ENCODE results near the gene THSD4.
"Not testable (repeated sequence)": the region's sequence is repeated elsewhere in the genome, so short reads cannot be mapped to it uniquely, and the experiment has no call there.

THSD4 gene

DNA sequence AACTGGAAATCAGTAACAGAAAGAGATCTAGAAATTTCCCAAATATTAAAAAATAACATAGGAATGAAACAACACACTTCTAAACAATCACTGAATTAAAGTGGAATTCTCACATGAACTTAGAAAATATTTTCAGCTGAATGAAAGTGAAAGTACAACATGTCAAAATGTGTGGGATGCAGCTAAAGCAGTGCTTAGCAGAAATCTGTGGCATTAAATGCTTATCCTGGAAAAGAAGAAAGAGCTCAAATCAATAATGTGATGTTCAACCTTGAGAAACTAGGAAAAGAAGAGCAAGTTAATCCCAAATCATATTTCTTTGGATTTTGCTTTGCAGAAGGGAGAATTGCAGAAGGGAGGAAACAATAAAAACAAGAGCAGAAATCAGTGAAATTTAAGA is 596.9 kb downstream of the THSD4 start:
- Mint-ChIP-seq H3K27ac (no peak overlapping the region), H3K9me3 (no peaks in the 10 kb centered on the region), H3K36me3 (ENCODE audit: low read depth) (no peaks in the 10 kb centered on the region), H3K4me3 (no peak overlapping the region), H3K4me1 (ENCODE audit: low read depth) (no peaks in the 10 kb centered on the region), H3K27me3 (peaks cover 1% of the 10 kb centered on the region)
- intact Hi-C loops (cut with micrococcal nuclease) = no loop called here

DNA sequence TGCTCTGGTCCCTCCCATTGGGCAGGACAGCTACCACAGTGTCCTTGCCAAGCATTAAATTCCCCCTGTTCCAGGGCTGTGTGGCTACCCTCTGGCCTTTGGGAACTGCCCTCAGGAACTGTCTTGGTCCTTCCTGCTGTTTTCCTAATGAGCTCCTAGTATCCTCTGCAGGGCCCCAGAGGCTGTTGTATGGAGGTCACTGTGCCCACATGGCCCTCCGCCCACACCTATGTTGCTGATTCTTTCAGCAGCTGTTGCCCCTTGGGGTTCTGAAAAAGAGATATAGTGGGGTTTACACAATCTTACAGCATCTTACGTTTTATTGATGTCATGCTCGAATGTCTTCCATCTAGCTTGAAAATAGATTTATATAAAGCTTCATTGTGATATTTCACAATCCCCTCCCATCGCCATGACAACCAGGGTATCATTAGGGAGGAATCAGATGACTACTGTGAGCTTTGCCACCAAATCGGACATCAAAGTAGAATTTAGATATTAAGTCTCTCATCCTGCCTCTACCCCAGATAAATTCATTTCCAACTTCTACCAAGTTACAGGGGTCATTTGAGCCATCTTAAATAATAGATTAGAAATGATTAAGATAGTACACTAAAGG is 598.0 kb downstream of the THSD4 start:
- Mint-ChIP-seq H3K27ac (no peak overlapping the region), H3K4me1 (ENCODE audit: low read depth) (no peaks in the 10 kb centered on the region), H3K36me3 (ENCODE audit: low read depth) (no peaks in the 10 kb centered on the region), H3K27me3 (peaks cover 3% of the 10 kb centered on the region), H3K9me3 (no peaks in the 10 kb centered on the region), H3K4me3 (no peak overlapping the region)
- intact Hi-C loops (cut with micrococcal nuclease) = no loop called here

DNA sequence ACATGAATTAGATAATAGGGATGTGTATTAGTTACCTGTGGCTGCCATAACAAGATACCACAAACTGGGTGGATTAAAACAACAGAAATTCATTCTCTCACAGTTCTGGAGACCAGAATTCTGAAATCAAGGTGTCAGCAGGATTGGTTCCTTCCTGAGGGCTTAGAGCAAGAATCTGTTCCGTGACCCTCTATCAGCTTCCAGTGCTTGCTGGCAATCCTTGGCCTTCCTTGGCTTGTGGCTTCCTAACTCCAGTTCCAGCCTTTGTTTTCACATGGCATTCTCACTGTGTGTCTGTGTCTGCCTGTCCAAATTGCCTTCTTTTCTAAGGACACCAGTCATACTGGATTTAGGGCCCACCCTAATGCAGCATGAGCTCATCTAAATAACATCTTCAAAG is 600.6 kb downstream of the THSD4 start:
- Mint-ChIP-seq H3K27me3 (peaks cover 6% of the 10 kb centered on the region), H3K4me3 (no peak overlapping the region), H3K27ac (no peak overlapping the region), H3K36me3 (ENCODE audit: low read depth) (no peaks in the 10 kb centered on the region), H3K4me1 (ENCODE audit: low read depth) (no peaks in the 10 kb centered on the region), H3K9me3 (no peaks in the 10 kb centered on the region)
- intact Hi-C loops (cut with micrococcal nuclease) = no loop called here

DNA sequence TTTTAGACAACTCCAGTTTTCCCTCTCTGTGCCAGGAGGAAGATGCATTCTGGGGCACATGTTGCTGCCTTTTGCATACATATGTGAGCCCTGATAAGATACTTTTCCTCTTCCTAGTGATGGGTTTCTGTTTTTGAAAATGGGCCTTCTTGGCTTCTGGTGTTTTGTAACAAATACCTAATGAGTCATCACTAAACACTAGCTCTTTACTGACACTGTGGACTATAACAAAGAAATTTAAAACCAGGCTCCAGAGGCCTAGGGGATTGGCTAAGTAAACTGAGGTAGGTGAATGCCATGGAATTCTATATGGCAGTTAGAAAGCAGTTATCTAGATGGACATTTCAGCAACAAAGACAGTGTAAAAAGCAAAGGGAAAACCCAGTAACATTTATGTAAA is 601.7 kb downstream of the THSD4 start:
- intact Hi-C loops (cut with micrococcal nuclease) = no loop called here
- H3K27ac Mint-ChIP-seq = no peak overlapping the region
- peaks cover 10% of the 10 kb centered on the region for H3K27me3 Mint-ChIP-seq
- no peaks in the 10 kb centered on the region for H3K9me3 Mint-ChIP-seq
- H3K36me3 Mint-ChIP-seq (ENCODE audit: low read depth) = no peaks in the 10 kb centered on the region
- H3K4me1 Mint-ChIP-seq (ENCODE audit: low read depth) = no peaks in the 10 kb centered on the region
- no peak overlapping the region for H3K4me3 Mint-ChIP-seq

DNA sequence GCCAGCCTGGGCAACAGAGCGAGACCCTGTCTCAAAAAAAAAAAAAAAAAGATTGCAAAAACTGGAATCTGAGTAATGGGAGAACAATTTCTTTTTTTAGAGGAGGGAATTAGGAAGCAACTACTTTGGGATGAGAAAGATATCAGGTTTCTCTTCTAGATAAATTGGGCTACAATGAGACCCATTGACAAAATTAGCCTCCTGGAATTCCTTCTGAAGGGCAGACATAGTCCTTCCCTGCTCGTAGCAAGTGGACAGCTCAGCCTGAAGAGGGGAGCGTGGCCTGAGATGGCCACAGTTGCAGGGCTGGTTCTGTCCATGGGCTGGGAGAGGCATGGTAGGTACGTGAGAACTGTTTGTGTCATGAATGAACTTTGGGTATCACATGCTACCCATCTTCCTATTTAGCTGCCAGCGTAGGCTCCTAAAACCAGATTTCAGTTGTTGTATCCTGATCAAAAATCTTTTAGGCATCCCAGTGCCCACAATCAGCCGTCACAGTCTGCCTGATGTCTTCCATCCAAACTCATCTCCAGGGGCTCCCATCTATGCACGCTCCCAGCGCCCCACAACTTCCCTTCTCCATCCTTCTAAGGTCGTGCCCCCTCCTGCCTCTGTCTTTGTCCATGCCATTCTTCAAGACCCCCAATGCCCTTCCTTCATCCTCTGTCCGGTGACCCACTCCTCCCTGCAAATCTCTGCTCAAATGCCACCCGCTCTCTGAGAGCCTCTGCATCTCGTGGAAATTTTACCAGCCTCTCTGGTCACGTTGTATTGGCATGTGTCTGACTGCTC is 603.0 kb downstream of the THSD4 start:
- H3K27ac Mint-ChIP-seq = no peak overlapping the region
- no peaks in the 10 kb centered on the region for H3K4me1 Mint-ChIP-seq (ENCODE audit: low read depth)
- intact Hi-C loops (cut with micrococcal nuclease) = no loop called here

DNA sequence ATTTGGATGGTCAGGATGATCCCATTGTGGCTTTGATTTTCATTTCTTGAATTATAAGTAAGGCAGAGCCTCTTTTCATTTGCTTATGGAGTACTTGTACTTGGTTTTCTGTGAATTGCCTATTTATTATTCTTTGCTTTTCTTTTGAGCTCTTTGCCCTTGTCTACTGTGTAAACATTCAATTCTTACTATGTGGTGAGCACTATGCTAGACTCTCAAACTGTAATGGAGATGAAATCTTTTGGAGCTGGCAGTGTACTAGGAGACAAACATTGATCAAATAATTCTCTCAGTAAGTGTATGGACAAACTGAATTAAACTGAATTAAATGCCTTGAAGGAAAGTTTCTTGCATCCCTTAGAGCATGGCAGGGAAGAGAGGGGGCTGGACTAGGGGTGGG is 608.1 kb downstream of the THSD4 start:
- Mint-ChIP-seq H3K9me3 (no peaks in the 10 kb centered on the region), H3K36me3 (ENCODE audit: low read depth) (no peaks in the 10 kb centered on the region), H3K27ac (no peak overlapping the region), H3K4me3 (no peak overlapping the region), H3K4me1 (ENCODE audit: low read depth) (no peaks in the 10 kb centered on the region), H3K27me3 (peaks cover 9% of the 10 kb centered on the region)
- intact Hi-C loops (cut with micrococcal nuclease) = no loop called here

More for the DNA sequence above, 603.0 kb downstream of the THSD4 start:
- H3K4me3 Mint-ChIP-seq = no peak overlapping the region
- H3K9me3 Mint-ChIP-seq = no peaks in the 10 kb centered on the region
- H3K27me3 Mint-ChIP-seq = peaks cover 9% of the 10 kb centered on the region
- no peaks in the 10 kb centered on the region for H3K36me3 Mint-ChIP-seq (ENCODE audit: low read depth)

DNA sequence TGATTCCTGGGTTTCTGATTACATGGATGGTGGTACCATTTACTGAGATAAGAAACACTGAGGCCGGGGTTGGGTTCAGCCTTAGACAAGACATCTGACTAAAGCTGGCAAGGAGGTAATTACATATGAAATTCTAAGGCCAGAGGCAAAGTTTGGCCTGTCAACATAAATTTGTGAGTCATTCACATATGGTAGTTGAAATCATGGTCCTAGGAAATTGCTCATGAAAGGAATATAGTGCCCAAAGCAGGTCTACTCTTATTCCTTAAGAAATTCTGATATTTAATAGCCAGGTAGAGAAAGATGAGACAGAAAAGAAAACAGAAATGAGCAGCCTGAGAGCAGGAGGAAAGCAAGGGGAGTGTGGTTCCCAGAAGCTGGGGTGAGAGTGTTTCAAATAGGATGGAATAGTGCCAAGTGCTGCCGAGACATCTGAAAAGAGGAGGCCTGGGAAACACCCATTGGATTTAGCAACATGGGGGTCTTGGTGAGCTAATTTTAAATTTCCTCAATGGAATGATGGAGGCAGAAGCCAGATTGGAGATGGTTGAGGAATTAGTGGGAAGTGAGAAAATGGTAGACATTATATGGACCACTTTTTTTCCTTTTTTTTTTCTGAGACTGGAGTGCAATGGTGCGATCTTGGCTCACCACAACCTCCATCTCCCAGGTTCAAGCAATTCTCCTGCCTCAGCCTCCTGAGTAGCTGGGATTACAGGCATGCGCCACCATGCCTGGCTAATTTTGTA is 610.1 kb downstream of the THSD4 start:
- intact Hi-C loops (cut with micrococcal nuclease); H3K27me3 Mint-ChIP-seq; H3K27ac Mint-ChIP-seq; H3K4me1 Mint-ChIP-seq (ENCODE audit: low read depth); H3K36me3 Mint-ChIP-seq (ENCODE audit: low read depth); H3K9me3 Mint-ChIP-seq; H3K4me3 Mint-ChIP-seq: not testable (repeated sequence)

DNA sequence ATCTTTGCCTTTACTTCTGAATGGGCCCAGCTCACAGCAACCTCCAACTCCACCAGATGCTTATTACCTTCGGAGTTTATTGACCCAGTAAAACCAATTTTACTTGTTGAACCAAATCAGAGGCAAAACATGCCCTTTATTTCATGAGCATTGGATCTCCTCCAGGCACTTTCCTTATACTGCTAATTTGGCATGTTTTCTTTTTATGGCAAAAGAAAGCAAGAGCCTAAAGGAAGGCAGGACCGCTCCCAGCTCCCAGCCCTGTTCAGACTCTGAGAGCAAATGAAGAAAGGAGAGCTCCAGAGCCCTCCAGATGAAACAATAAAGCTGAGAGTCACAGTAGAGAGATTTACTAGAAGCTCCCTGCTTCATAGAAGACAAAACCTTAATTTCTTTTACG is 613.6 kb downstream of the THSD4 start:
- H3K27ac Mint-ChIP-seq = no peak overlapping the region
- intact Hi-C loops (cut with micrococcal nuclease) = no loop called here
- H3K9me3 Mint-ChIP-seq = no peaks in the 10 kb centered on the region
- H3K36me3 Mint-ChIP-seq (ENCODE audit: low read depth) = no peaks in the 10 kb centered on the region
- H3K4me1 Mint-ChIP-seq (ENCODE audit: low read depth) = no peaks in the 10 kb centered on the region
- no peak overlapping the region for H3K4me3 Mint-ChIP-seq
- no peaks in the 10 kb centered on the region for H3K27me3 Mint-ChIP-seq

DNA sequence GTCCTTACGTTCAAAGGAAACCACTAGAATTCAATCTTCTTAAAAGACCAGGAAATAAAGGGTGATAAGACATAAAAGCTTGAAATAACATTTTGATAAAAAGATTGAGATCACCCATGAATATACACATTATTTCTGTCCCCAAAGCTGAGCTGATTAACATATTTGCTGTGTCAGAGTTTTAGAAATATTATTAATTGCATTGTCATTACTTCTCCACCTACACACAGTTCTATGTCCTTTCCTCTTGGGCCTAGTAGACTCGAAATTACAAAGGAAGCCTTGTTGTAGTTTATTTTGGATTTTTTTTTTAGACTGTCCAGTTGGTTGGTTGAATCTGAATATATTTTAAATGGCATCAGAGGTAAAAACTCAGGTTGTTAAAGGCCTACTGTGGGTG is 614.0 kb downstream of the THSD4 start:
- intact Hi-C loops (cut with micrococcal nuclease) = no loop called here
- no peak overlapping the region for H3K27ac Mint-ChIP-seq
- H3K4me3 Mint-ChIP-seq = no peak overlapping the region
- no peaks in the 10 kb centered on the region for H3K9me3 Mint-ChIP-seq
- no peaks in the 10 kb centered on the region for H3K36me3 Mint-ChIP-seq (ENCODE audit: low read depth)
- no peaks in the 10 kb centered on the region for H3K4me1 Mint-ChIP-seq (ENCODE audit: low read depth)
- no peaks in the 10 kb centered on the region for H3K27me3 Mint-ChIP-seq

DNA sequence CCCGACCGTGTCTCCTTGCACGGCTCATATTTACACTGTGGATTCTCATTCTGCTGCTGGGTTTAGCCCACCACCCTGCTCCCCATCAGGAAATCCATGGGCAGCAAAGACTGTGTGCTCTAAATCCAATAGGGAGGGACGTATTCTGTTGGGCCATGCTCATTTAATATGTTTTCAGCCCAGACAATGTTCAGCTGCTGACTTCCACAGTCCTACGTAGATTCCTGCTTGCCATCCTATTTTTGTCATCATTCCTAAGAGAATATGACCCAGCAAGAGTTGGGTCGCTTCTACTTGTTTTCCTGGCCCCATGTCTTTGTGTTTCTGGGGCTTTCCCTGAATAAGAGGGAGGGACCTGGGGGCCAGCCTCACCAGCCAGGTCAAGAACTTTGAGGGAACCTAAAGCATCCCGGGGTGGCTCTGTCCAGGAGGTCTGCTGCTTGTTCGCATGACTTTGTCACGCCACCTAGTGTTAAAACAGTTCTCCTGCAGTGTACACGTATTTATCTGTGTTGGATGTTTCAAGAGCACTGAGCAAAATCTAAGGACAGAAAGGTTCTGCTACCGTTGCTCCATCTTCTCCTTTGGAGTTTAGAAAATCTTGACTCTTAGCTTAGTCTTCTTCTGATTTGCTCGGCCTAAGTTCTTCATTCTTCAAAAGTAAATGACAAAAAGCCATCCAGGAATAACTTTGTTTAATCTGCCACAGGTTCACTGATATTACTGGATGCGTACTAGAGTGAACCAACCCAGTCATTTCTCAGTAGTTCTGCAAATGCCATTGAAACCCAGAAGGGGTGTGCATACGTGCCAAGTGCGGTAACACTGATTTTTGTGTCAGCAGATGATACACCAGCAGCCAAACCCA is 615.2 kb downstream of the THSD4 start:
- H3K9me3 Mint-ChIP-seq = no peaks in the 10 kb centered on the region
- no peaks in the 10 kb centered on the region for H3K4me1 Mint-ChIP-seq (ENCODE audit: low read depth)
- H3K27me3 Mint-ChIP-seq = no peaks in the 10 kb centered on the region
- intact Hi-C loops (cut with micrococcal nuclease) = loop anchor here (1.0 kb wide), 1 partner anchor 282 kb away; no protein-coding TSS in a partner anchor
- no peak overlapping the region for H3K27ac Mint-ChIP-seq
- no peaks in the 10 kb centered on the region for H3K36me3 Mint-ChIP-seq (ENCODE audit: low read depth)
- no peak overlapping the region for H3K4me3 Mint-ChIP-seq

DNA sequence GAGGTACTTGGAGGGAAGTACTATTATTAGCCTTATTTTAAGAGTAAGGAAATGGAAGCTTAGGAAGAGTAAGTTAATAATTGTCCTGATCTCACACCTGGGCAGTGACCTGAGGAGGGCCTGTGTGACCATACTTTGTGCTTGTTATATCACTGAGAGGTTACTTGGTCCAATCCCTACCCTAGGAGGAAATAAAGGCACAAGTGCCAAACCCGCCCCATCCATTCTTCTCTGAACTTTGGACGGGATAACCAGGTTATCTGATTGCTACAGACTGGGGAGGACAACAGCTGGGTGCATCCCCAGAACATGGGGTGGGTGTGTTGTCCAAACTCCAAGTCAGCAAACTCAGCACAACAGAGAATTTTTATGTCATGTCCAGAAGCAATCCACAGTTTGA is 617.4 kb downstream of the THSD4 start:
- Mint-ChIP-seq H3K27me3 (no peaks in the 10 kb centered on the region), H3K4me1 (ENCODE audit: low read depth) (no peaks in the 10 kb centered on the region), H3K4me3 (no peak overlapping the region), H3K9me3 (no peaks in the 10 kb centered on the region), H3K27ac (no peak overlapping the region), H3K36me3 (ENCODE audit: low read depth) (no peaks in the 10 kb centered on the region)
- intact Hi-C loops (cut with micrococcal nuclease) = no loop called here

DNA sequence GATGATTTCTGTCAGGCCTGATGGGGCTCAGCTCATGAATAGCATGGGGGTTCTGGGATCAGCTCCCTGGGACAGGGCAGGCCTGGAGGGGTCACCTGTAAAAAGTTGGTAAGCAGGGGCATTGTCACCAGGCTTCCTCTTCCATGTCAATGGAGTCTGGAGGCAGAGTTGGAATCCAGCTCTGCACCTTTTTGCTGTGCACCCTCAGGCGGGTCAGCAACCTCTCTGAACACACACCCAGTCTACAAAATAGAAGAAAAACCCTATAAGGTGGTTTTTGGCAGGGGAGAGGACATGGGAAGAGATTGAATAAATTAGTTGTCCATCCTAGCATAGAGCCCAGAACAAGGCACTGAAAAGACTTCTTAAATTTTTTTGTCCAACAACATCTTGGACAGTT is 617.9 kb downstream of the THSD4 start:
- no peaks in the 10 kb centered on the region for H3K36me3 Mint-ChIP-seq (ENCODE audit: low read depth)
- no peak overlapping the region for H3K27ac Mint-ChIP-seq
- intact Hi-C loops (cut with micrococcal nuclease) = no loop called here
- no peak overlapping the region for H3K4me3 Mint-ChIP-seq
- H3K4me1 Mint-ChIP-seq (ENCODE audit: low read depth) = no peaks in the 10 kb centered on the region
- no peaks in the 10 kb centered on the region for H3K27me3 Mint-ChIP-seq
- H3K9me3 Mint-ChIP-seq = no peaks in the 10 kb centered on the region

DNA sequence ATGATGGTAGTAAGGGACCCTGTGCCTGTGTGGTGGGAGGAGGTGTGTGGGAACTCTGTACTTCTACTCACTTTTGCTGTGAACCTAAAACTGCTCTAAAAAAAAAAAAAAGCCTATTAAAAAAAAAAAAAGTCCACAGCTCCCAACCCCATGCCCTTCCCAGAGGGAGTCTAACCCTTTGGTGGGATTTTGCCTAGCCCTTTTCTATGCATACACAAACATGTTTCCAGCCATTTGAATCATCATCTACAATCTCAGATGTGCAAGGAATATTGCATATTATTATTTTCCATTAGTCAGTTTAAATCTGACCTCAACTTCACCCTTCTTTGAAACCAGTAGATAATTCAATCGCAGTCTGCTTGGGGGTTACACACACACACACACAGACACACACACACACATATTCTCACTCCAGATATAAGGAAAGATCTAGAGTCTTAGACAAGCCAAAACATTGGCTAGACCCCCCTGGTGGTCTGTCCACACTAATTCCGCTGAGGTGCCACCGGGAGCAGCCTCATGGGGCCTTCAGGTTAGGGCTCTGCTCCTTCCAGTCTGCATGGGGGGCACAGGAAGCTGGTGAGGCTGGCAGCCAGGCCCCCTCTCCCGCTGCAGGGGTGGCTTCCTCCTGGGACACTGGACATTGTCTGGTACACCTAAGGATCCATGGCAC is 619.6 kb downstream of the THSD4 start:
- intact Hi-C loops (cut with micrococcal nuclease) = no loop called here
- Mint-ChIP-seq H3K36me3 (ENCODE audit: low read depth) (no peaks in the 10 kb centered on the region), H3K9me3 (no peaks in the 10 kb centered on the region), H3K4me3 (no peak overlapping the region), H3K27ac (no peak overlapping the region), H3K4me1 (ENCODE audit: low read depth) (no peaks in the 10 kb centered on the region), H3K27me3 (no peaks in the 10 kb centered on the region)
